HG02981 (cell line): Measurements from ENCODE around the gene GNB3.
"Not testable (repeated sequence)": the region's sequence is repeated elsewhere in the genome, so short reads cannot be mapped to it uniquely, and the experiment has no call there.

Source experiments
- ATAC-seq: cut with Tn5 transposase; IDR thresholded peaks from one replicate; pipeline ENCODE4 v1.9.1; 2021; ENCODE audit warnings: mild to moderate bottlenecking, moderate library complexity; ENCODE audit not compliant: unreplicated experiment

The GNB3 gene

GRCh38 chr12:6858799-6859198 is 18.1 kb downstream of the GNB3 start:
- ATAC-seq = no peak

GRCh38 chr12:6860116-6860515 is 19.4 kb downstream of the GNB3 start:
- no peak for ATAC-seq

GRCh38 chr12:6860942-6861341 is 20.2 kb downstream of the GNB3 start:
- no peak for ATAC-seq

- no peak for ATAC-seq
Measured at GRCh38 chr12:6861391-6861790, 20.7 kb downstream of the GNB3 start.

GRCh38 chr12:6863033-6863432 is 22.3 kb downstream of the GNB3 start:
- no peak for ATAC-seq

GRCh38 chr12:6863586-6864321 is 23.0 kb downstream of the GNB3 start:
- no peak for ATAC-seq

GRCh38 chr12:6865307-6865706 is 24.6 kb downstream of the GNB3 start:
- not testable (repeated sequence) for ATAC-seq

GRCh38 chr12:6866163-6866919 is 25.6 kb downstream of the GNB3 start:
- no peak for ATAC-seq

- ATAC-seq = peak; percentile 5
Measured at GRCh38 chr12:6866920-6867412, 26.2 kb downstream of the GNB3 start.

GRCh38 chr12:6867413-6868210 is 26.9 kb downstream of the GNB3 start, which contains the start of gene TPI1:
TSS of gene TPI1 (plus strand) at chr12:6867531. CDS start at chr12:6867567, 36 bp downstream.
- peak; percentile 57 for ATAC-seq

GRCh38 chr12:6868211-6869048 is 27.7 kb downstream of the GNB3 start:
- ATAC-seq = no peak

- ATAC-seq = no peak
Measured at GRCh38 chr12:6869049-6870021, 28.6 kb downstream of the GNB3 start.

- not testable (repeated sequence) for ATAC-seq
Measured at GRCh38 chr12:6870304-6870703, 29.6 kb downstream of the GNB3 start.

GRCh38 chr12:6871052-6871957 is 30.6 kb downstream of the GNB3 start:
- no peak for ATAC-seq

GRCh38 chr12:6872073-6873048 is 31.6 kb downstream of the GNB3 start:
- no peak for ATAC-seq

GRCh38 chr12:6873094-6874014 is 32.6 kb downstream of the GNB3 start, which contains the start of gene SPSB2:
TSS of gene SPSB2 (minus strand) at chr12:6873303. CDS start at chr12:6872901, 402 bp downstream.
- ATAC-seq = peak; percentile 67
